ENCODE results near the gene RHEBL1.
"Not testable (repeated sequence)": the region's sequence is repeated elsewhere in the genome, so short reads cannot be mapped to it uniquely, and the experiment has no call there.

The RHEBL1 gene

DNA sequence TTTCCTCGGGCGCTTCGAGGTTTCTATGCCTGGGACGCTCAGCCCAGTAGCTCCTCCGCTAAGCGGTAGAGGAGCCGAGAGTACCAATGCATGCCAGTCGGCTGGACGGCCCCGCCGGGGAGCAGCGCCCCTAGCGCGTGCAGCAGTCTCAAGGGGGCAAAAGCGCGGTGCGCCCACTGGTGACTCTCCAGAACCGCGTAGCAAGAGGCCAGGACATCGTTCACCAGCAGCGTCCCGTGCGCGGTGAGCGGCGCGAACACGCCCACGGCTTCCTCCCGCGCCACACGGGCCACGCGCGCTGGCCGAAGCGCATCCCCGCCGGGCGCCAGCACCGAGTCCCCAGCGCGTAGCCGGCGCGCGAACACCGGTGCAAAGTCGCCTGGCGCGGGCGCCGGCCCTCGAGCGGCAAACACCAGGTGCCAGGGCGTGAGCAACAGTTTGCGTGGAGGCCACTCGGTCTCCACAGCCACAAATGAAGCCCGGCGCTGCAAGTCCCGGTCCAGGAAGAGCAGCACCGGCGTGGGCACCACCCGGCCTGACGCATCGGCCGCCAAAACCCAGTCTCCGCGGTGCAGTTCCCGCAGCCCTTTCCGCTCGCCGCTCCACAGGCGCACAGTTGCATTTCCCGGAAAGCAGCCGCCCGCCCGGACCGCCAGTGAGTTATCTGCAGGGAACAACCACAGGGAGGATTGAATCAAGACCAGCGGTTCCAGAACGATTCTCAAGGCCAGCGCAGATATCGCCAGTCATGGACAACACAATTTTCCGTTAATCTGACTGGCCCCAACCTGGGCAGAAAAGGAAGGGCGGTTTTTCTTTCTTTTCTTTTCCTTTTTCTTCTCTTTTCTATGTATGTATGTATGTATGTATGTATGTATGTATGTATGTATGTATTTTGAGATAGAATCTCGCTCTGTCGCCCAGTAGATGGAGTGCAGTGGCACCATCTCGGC lies 20.3 kb upstream of the RHEBL1 start:
- no peak for DNase-seq (ENCODE audit: low read depth in 2 of 2)

DNA sequence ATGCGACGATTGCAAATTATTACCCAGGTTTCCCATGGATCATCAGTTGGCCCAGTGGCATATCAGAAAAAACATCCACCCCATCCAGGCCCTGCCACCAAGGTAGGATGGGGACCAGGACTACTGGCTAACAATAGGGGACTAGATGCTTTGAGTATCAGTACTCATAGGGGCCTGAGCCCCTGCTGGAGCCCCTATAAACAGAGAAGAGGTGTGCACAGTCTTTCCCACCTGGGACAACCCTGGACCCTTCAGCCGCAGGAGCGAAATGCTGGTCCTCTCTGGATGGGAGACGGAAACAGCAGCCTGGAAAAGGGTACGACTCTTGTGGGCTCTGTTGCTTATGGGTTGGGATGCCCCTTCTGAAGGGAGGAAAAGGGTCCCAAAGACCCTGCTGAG lies 19.2 kb upstream of the RHEBL1 start:
- DNase-seq (ENCODE audit: low read depth in 2 of 2), result no peak

DNA sequence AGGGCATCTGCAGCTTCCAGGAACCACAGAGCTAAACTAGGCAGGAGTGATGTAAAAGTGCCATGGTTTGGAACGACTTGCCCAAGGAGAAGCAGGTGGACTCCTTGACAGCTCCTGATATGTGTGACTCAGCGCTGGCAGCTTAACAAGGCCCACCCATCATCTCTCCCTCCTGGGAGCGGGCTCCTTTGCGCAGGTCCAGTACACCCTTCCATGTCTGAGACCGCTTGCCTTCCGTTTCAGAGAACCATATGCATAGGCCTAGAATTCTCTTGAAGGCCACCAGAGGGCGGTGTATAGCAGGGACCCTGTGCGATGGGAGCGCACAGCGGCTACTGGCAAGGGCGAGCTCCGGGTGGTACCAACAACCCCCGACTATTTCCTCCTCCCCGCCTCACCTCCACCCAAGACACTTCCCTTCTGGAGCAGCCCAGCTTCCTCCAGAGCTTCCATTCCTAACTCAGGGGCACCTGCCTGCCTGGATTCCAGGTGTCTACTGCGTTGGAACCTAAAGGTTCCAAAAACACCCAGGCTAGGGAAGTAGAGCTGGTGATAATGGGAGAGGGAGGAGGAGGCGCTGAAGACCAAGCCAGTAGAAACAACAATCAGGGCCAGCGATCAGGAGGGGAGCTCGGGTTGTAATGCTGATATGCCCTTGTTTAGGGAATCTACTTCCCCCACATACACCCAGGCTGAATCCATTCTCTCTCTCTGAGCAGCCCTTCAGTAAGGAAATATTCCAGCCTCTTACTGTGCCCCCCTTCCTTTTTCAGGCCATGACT lies 18.6 kb upstream of the RHEBL1 start:
- DNase-seq (ENCODE audit: low read depth in 2 of 2), result peak; percentile 67 to 68

DNA sequence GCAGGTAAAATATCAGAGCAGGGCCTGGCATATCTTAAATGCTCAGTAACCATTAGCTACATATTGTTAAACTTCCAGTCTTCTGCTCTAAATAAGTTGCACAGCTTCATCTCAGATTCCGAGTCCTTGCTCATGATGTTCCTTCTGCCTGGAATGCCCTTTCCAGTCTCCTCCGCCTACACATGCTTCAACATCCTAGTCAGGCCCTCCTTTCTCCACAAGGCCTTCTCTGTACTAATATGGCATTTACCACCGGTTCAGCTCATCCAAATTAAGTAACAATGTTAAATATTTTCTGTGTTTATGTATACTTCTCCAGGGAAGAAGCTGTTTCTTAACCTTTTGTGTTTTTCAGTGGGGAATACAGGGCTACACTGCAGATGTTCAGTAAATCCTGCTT lies 16.3 kb upstream of the RHEBL1 start:
- no peak for DNase-seq (ENCODE audit: low read depth in 2 of 2)

DNA sequence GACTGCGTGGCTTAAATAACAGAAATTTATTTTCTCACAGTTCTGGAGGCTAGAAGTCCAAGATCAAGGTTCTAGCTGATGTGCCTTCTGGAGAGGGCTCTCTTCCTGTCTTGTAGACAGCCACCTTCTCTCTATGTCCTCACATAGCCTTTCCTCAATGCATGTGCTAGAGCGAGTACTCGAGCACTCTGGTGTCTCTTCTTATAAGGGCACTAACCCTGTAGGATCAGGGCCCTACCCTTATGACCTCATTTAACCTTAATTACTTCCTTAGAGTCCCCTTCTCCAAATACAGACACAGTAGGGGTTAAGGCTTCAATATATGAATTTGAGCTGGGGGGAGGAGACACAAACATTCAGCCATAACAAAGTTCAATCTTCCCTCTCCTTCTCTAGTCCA lies 14.7 kb upstream of the RHEBL1 start:
- no peak for DNase-seq (ENCODE audit: low read depth in 2 of 2)

DNA sequence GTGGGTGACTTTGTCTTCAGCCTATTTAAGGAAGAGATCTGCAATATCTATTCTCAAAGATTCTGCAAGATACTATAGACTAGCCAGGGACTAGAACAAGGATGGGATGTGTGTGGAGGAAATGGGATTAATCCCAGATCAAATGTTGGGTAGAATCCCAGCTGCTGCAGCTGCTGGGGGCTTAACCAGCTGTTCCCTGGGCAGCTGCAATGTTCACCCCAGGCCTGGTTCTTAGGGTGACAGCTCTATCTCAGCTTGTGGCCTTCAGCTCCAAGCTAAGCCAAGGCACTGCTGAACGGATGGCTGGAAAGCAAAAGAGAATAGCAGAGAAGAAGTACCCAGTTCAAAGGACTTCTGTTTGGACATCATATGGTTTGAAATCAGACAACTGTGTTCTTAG lies 10.0 kb upstream of the RHEBL1 start:
- DNase-seq (ENCODE audit: low read depth in 2 of 2), result no peak

DNA sequence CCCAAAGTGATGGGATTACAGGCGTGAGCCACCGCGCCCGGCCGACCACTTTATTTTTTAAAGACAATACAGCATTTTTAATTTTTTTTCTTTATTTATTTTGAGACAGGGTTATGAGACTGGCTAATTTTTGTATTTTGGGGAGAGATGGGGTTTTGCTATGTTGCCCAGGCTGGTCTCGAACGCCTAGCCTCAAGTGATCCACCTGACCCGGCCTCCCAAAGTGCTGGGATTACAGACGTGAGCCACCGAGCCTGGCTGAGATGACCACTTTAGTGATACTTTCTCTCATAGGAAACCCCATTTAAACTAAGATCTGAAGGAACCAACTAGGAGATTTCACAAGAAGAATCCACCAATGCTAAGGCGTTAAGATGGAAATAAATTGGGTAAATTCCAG lies 1.2 kb upstream of the RHEBL1 start:
- no peak for DNase-seq (ENCODE audit: low read depth in 2 of 2)

DNA sequence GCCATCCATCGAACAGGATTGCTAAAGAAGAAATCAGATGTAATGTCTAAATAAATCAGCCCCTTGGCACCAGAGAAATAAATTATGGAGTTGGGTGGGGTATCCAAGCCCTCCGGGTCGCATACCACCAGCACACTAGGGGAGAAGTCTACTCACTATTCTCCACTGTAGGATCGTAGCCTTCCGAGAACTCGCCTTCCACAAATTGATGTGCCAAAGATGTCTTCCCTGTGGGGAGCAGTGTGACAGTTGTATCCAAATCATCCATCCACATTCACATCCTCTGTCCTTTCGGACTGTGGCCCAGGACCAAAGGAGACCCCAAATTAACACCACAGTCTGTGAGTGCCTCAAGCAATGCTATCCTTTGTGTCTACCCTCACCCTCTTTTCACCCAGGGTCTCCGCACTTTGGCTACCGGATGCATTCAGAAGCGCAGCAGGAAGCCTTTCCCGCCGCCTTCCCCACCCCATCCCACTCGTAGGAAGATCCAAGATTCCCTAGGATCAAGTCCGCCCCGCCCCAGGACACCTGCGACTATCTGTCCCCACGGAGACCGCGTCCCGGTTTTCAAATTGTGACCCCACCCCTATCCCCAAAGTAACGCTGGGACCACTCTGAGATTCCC lies 786 bp downstream of the RHEBL1 start:
- DNase-seq (ENCODE audit: low read depth in 2 of 2), result no peak

DNA sequence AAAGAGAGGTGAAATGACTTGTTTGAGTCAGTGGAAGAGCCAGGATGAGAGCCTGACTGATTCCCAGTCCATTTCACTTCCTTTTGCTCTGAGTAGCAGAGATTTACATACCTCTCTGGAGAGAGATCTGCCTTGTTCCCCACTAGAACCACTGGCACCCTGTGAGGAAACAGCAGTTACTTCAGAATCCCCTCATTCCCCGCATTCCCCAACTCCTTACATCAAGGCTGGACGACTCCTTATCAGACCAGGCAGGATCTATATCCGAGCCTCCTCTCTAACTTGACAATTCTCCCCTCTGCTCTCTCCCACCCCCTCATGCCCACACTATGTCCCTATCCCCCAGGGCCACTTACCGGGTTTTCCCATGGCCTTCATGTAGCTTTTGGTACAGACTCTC lies 3.7 kb downstream of the RHEBL1 start:
- DNase-seq (ENCODE audit: low read depth in 2 of 2), result no peak

DNA sequence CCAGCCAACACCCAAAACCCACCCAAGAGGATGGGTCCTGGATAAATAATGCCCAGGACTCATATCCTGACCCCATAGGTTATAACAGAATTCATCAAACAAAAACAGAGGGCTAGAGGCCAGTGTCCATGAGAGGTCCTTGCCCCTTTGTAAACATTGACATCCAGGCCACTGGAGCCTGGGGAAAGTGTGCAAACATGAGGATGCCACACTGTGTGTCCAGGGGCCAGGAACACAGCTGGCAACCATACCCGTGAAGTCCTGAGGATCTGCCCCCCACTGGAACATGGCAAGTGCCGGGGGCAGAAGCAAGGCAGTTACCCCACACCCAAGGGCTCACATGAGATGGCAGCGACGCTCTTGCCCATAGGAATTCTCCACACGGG lies 5.0 kb downstream of the RHEBL1 start:
- DNase-seq (ENCODE audit: low read depth in 2 of 2), result no peak

DNA sequence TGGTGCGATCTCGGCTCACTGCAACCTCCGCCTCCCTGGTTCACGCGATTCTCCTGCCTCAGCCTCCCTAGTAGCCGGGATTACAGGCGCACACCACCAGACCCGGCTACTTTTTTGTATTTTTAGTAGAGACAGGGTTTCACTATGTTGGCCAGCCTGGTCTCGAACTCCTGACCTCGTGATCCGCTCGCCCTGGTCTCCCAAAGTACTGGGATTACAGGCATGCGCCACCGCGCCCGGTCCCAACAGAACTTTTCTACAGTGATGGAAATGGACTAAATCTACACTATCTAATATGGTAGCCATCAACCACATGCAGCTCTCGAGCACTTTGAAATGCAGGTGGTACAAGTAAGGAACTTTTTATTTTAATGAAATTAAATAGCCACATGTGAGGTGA lies 7.9 kb downstream of the RHEBL1 start:
- DNase-seq (ENCODE audit: low read depth in 2 of 2), result not testable (repeated sequence)

DNA sequence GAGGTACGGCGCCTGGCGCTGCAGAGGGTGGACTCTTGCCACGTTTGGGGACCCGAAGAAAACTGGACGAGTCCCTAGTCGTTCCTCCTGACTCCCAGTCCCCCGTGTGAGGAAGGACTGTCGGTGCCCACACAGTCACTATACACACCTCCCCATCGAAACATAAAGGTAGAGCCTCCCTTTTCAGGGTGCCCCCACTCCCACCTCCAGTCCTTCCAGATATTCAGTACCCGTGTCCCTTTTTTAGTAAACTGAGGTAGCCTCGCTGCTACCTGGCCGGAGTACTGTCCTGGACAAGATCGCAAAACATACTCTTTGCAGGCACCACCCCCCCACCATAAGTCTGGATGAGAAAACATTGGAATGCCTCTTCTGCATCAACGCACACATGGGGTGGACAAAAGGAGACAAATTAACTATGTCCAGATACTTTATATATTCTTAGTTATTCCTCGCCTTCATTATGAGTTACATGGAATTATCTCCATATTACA lies 8.6 kb downstream of the RHEBL1 start:
- no peak for DNase-seq (ENCODE audit: low read depth in 2 of 2)

DNA sequence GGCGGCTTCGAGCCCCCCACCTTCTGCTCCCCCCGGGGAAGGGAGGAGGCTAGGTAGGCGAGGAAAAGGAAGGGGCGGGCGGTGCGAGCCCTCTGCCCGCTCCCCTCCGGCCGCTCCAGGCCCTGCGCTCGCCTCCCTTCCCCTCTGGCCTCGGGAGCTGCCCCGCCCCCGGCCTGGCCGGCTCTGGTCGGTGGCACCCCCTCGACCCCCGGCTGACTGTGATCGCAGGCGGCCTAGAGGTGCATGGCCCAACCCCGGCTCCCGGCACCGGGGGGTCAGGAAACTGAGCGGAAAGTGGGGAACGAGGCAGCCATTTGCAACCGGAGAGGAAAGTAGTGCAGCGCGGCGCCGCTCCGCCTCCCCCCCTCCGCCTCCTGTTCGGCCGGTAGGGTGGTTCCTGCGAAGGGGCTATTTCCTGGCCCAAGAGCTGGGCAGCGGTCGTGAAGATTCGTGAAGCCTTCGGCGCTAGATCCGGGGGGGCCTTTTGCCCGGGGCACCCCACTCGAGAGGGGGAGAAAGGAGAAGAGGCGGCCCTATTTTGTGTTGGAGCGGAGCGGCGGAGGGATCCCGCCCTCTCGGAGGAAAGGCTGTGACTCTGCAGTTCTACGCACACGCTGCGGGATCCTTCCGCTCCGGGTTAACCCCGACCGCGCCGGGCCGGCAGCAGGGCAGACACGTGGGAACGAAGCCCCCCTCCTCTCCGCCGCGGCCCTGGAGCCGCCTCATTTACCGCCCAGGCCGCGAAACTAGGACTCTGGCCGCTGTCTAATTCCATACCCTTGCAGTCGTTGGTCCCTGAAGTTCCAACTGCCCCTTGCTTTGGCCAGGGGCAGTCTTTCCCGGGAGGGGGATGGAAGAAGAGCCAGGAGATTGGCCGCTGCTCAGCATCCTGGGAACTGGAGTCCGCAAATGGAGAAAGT lies 9.3 kb downstream of the RHEBL1 start, which contains the start of gene KMT2D:
KMT2D (minus strand) TSS at position 558 of the 920 bp plus-strand sequence. CDS start 5,470 bp downstream, outside the sequence.
- peak; percentile 91 for DNase-seq (ENCODE audit: low read depth in 2 of 2)

DNA sequence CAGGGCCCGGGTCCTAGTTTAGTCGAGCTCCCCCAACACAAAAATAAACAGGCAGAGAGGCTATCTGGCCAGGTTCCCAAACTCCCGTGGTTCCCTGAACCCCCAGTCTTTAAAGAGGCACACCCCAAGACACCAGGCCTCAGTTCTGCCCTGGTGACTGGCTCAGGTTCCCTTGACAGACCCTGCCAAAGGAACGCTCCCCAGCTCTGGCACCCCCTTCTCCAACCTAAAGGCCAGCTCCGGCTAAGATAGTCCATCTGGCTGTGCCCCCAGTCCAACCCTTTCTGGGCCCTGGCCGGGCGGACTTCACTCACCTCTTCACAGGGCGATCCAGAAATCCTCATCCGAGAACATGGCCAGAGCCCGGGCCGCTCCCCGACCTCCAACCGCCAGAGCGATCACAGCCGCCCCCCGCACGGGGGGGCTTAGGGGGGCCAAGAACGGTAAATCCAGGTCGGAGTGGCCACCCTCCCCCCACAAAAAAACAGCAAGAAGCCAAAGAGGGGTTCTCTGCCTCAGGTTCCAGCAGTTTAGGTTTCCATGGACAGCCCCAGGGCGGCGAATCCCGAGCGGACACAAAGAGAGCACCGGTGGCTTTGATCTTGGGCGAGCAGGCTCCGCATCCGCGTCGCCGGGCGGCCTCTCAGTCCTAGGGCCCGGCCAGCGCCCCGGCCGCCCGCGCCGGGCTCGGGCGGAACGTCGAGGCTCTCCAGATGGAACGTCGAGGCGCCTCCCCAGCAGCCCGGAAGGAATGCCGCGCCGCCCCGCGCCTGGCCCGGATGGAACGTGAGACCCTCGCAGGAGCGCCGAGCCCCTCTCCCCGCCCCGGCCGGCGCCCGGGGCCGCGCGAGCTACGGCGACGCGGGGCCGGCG lies 10.2 kb downstream of the RHEBL1 start:
- DNase-seq (ENCODE audit: low read depth in 2 of 2), result no peak

DNA sequence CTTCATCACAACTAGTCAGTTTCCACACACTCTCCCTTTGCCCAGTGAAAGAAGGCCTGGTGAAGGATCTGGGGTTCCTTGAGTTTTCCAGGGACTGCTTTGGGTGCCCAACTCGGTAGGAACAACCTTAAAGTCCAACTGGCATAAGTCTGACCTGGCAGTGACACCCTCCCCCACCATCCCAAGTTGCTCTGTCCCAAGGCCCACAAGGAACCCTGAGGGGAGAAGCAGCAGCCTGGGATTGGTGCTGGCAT lies 10.8 kb downstream of the RHEBL1 start:
- no peak for DNase-seq (ENCODE audit: low read depth in 2 of 2)

DNA sequence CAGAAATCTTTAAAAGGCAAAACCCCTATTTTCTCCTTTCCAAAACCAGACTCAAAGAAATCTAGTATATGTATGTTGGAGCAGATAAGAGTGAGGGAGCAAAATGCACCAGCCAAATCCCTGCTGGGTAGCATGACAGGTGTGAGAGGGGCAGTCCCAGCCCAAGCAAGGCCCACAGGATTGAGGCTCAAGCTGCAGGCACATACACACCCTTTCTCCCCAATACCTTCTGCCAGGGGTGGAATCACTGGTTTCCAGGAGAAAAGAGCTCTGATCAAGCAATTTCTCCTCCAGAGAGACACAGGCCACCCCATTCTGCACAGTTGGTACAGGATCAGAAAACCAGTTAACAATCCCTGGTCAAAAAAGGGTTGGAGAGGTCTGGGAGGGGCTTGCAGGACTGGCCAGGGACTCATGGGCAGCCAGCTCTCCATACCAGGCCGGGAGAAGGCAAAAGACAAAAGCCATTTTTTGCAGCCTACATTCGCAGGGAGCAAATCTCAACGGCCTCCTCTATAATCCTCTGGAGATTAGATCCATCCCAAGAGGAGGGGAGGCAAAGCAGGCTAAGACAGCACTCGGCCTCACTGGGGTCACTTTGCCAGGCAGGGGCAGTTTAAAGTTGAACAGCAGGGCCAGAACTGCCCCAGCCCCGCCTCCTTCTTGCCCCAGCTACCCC lies 11.3 kb downstream of the RHEBL1 start:
- no peak for DNase-seq (ENCODE audit: low read depth in 2 of 2)

DNA sequence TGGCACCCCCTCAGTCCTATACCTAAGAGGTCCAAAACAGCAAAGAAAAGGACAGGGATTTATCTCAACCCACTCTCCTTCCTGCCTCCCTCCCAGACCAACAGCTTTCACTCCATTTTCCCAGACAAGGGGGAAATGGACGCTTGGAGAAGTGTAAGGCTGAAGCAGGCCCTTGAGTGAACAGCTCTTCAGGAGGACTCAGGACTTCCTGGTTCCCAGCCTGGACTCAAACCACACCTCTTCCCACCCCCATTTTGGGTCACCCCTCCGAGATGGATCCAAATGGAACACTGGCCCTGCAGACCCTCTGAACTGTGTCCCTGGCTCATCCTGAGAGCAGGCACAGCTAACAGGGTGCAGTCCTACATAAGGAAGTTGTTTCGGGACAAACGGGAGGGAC lies 11.9 kb downstream of the RHEBL1 start:
- no peak for DNase-seq (ENCODE audit: low read depth in 2 of 2)

DNA sequence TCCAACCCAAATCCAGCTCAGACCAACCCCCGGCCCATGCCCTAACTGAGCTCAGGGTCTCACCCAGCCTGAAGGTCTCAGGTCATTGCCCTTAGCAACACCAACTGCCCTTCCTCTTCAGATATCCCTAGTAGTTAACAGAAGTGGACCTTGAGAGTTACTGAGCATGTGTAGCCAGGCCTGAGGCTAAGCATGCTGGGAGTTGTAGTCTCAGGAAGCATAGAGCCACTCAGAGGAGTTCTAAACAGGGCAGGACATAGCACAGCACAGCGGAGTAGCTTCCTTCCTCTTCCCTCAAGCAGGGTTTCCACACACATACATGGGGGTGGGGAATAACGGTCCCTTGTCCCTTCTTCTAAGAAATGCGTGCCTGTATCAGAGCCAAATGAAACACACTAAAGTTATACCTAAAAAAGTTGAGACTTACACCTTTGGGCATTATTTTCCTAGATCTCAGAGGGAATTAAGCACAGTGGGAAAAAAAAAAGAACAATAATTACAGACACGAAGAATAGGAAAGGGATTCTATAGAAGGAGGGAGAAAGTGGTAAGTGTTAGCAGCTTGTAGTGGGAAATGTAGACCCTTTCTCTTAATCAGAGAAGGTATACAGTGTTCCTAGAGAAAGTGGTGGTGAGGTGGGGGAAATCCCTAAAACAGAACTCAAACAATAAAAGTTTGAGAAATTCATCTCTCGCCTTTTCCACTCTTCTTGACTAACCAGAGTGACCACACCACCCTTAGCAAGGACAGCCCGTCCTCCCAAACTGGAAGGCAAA lies 13.6 kb downstream of the RHEBL1 start:
- DNase-seq (ENCODE audit: low read depth in 2 of 2), result peak; percentile 30 to 35

DNA sequence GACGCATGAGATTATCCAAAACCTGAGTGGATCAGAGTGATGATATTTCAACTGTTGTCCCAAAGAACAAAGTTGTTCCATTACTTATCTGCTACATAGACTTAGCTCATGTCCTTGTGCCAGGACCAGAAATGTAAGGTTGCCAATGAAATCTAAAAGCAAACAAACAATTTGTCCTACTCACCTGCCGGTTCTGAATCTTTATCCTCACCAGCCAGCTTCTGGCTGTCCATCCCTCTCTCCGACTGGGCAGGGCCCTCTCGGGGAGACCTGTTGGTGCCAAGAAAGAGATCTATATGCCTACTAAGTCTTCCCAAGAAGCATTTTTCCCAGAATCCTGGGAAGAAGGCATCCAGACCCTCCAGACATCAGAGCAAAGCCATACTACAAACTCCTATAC lies 14.7 kb downstream of the RHEBL1 start:
- DNase-seq (ENCODE audit: low read depth in 2 of 2), result no peak
